ENCODE data around the gene SCN4B.

GRCh38 chr11:118151431-118151830, 1.2 kb downstream of the SCN4B start:
- TF ChIP-seq YY1 (IDR thresholded peaks at IDR 0.05; ENCODE audit: low read depth, low read length) = no peak
- no peak for TF ChIP-seq POLR2AphosphoS5 (IDR thresholded peaks at IDR 0.05; ENCODE audit: low read depth, low read length)
- TF ChIP-seq ZNF274 (IDR thresholded peaks at IDR 0.05; ENCODE audit: borderline replicate concordance, extremely low read depth, low read length) = no peak
- TF ChIP-seq RNF2 (IDR thresholded peaks at IDR 0.05; ENCODE audit: borderline replicate concordance, low read depth, low read length, missing control alignments, poor library complexity, severe bottlenecking) = no peak
- TF ChIP-seq CREB1 (IDR thresholded peaks at IDR 0.05) = no peak

All from H1 (cell line).